Myocyte (in vitro differentiated cells): ENCODE results near the gene STAT5B. TPM values are rescaled to one million over a fixed set of nuclear protein-coding genes. Genes with fewer than 3 reads are reported as not detected.
"Not testable (repeated sequence)": the region's sequence is repeated elsewhere in the genome, so short reads cannot be mapped to it uniquely, and the experiment has no call there.

Experiments
- DNase-seq: peaks from one replicate; pipeline ENCODE4 v3.0.0-alpha.2; 2012; ENCODE audit warnings: low read depth
- total RNA-seq: library from RNA; depleted of rRNA; stranded (reverse); fragments of >200 nt; gene quantifications from 2 replicates; pipeline ENCODE4 v1.2.3, GENCODE V29; 2014

The STAT5B gene
- total RNA-seq, 1 donor from 2014 or later, result 27.2 TPM

DNA sequence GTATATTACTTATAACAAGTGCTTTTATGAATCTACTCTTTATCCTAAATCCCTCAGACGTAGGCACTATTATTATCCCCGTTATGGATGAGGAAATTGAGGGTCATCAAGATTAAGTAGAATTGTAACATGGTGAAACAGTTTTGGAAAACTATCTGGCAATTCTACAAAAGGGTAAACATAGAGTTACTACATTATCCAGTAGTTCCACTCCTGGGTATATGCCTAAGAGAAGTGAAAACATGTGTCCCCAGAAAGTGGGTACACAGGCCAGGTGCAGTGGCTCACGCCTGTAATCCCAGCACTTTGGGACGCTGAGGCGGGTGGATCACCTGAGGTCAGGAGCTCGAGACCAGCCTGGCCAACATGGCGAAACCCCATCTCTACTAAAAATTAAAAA lies 36.6 kb downstream of the STAT5B start:
- not testable (repeated sequence) for DNase-seq

- DNase-seq, result no peak
Observed at GRCh38 chr17:42236760-42237159, 39.4 kb downstream of the STAT5B start.

DNA sequence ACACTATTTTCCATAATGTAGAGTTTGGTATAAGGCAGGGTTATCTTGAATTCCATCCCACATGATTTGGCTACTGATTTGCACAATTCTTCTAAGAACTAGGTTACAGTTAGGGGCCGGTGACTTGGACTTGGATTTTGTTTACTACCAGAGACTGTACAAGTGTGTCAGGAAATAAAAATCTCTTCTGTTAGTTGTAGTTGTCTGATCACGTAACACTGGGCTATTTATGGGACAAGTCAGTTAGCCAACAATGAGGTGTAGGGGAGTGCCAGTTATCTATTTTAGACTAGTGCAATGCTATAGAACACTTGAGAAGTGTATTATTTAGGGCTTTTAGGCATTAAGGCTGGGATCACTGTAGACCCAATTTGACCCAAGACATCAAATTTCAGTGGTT lies 42.2 kb downstream of the STAT5B start:
- DNase-seq, result peak; percentile 35

- no peak for DNase-seq
Observed at GRCh38 chr17:42233156-42233555, 43.0 kb downstream of the STAT5B start.

DNA sequence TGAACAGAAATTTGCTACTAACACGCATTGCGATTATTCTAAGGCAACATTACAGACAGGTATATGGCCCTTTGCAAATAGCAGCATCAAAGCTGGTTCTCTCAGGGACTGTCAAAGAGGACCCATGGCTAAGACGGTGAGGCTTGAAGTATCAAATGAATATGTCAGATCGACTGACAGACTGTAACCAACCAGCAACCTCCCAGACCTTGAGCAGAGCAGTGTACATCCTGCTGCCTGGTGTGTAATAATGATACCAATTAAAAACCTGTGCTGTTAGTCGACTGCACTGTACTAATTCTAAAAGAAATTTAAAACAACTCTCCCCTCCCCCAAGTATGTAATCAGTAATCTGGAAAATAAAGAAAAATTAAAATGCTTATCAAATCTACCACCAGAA lies 46.0 kb downstream of the STAT5B start:
- DNase-seq, result no peak

DNA sequence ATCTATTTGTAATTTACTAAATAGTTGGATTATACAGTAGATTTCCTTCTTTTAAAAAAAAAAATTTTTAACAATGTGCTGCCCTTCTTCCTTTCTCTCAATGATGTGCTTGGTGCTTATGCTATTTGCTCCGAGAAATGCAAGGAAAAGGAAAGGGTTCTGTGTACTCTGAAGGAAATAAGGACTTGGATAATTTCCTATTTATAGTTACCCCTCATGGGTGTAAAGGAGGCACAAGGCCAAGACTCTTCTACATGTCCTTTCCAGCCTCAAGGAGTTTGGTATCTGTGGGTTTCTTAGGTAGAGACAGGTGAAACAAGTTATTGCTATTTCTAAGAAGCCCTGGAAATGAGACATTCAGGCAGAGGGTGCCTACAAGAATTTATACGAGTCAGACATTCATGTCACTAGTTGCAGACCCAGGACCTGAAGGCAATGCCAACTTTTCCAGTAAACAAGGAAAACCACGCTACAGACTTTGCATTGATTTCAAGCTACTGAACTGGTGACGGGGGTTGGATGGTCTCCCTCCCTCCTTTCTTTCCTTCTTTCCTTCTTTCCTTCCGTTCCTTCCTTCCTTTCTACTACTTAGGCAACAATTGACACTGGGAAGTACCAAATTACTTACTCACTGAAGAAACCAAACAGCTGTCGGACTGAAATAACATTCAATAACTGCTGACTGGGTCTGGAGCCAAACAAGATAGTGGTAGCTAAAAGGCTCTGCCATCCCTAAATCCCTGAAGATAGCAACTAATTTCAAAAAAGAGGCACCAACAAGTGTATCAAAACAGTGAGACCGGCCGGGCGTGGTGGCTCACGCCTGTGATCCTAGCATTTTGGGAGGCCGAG lies 48.1 kb downstream of the STAT5B start:
- DNase-seq, result peak; percentile 88

- DNase-seq, result no peak
Observed at GRCh38 chr17:42225646-42226045, 50.5 kb downstream of the STAT5B start.

GRCh38 chr17:42224651-42225050 lies 51.5 kb downstream of the STAT5B start:
- no peak for DNase-seq

DNA sequence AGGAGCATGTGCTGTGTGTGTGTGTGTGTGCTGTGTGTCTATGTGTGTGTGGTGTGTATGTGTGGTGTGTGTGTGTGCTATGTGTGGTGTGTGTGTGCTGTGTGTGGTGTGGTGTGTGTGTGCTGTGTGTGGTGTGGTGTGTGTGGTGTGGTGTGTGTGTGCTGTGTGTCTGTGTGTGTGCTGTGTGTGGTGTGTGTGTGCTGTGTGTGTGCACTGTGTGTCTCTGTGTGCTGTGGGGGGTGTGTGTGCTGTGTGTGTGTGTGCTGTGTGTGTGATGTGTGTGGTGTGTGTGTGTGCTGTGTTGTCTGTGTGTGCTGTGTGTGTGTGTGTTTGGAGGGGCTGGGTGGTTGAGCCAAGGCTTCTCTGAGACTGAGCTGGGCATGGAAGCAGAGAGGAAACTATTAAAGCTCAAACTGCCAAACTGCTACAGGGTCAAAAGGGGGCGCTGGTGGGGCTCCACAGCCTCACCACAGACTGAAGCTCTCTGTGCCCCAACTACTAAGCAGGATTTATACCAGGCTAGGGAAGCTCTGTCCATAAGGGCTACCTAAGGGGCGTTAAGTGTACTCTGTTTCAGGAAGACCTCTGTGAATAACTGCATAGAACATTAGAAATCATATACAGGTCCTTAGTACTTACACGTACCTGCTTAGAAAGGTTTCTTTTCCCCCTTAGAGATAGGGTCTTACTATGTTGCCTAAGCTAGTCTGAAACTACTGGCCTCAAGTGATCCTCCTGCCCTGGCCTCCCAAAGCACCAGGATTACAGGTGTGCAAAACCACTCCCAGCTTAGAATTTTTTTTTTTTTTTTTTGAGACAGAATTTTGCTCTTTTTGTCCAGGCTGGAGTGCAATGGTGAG lies 54.1 kb downstream of the STAT5B start:
- DNase-seq, result peak; percentile 54

- DNase-seq, result not testable (repeated sequence)
Observed at GRCh38 chr17:42219280-42219679, 56.9 kb downstream of the STAT5B start.

GRCh38 chr17:42214156-42214555 lies 62.0 kb downstream of the STAT5B start:
- no peak for DNase-seq

- DNase-seq, result no peak
Observed at GRCh38 chr17:42212382-42212781, 63.8 kb downstream of the STAT5B start.

GRCh38 chr17:42211921-42212341 lies 64.3 kb downstream of the STAT5B start:
- peak; percentile 95 for DNase-seq

DNA sequence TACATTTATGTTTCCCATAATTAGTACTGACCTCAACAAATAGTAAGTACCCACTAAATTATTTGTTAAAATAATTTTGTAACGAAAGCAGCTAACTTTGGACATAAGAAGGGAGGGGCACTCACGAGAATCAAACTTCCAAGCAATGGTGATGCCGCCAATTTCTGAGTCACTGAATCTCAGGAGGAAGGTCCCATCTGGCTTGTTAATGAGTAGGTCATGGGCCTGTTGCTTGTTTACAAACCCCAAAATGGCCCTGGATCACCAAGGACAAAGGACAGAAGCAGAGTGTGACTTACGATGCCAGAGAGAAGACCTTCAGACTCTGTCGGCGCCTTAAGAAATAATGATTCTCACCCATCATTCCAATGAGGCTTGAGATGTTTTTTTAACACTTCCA lies 66.1 kb downstream of the STAT5B start:
- no peak for DNase-seq

- DNase-seq, result not testable (repeated sequence)
Observed at GRCh38 chr17:42206153-42206612, 70.0 kb downstream of the STAT5B start.

- no peak for DNase-seq
Observed at GRCh38 chr17:42203354-42203753, 72.8 kb downstream of the STAT5B start.

DNA sequence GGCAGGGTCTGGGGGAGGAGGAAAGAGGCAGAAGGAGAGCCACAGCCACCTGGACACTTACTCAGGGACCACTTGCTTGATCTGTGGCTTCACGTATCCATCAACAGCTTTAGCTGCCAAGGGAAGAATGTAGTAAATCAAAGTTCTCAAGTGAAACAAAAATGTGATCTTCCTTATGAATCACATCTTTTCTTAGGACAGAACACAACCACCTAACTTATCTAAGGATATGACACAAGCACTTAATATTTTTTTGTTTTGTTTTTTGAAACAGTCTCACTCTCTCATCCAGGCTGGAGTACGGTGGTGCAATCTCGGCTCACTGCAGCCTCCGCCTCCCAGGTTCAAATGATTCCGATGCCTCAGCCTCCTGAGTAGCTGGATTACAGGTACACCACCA lies 73.5 kb downstream of the STAT5B start:
- no peak for DNase-seq

GRCh38 chr17:42202159-42202558 lies 74.0 kb downstream of the STAT5B start:
- DNase-seq, result no peak

DNA sequence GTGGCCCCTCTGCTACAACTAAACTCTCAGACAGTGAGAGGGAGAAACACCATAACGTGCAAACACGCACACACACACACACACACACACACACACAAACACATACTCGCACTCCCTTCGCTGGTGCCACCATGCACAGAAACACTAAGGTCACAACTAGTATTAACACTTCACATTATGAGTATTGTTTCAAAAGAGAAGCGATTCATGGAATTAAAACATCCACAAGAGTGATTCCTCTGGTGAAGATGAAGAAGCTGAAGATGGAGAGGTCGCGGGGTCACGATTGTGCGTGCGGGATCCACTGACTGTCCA lies 74.8 kb downstream of the STAT5B start:
- no peak for DNase-seq

DNA sequence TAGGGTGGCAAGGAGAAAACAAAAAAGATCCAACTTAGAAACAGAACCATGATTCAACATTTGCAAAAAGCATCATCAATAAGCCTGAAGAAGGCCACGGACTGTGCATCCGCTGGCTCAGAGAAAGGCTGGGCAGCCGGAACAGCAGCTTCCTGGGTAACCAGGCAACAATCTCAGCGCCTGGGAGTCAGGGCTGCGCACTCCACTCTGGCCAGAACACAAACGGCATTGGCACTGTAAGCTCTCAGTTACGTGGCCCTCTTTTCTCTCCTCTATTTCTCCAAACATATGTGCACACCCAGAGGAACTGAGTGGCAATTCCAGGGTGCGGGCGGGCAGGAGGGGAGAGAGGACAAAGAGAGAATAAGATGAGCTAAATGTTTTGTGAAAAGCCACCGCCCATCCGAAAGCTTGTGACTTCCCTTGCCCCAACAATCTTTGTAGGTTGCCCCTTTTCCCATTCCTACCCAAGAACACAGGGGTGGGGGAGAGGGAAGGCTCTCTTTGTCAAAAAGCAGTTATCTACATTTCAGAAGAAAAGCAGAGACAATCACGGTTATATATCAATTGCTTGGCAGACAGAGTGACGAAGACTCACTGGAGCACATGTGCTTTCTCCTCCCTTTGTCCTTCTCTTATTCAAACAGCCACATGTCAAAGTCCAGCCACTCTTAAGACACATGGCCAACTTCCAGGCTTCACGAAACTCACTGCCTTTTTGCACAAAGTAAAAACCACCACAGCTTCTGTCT lies 75.3 kb downstream of the STAT5B start:
- no peak for DNase-seq

DNA sequence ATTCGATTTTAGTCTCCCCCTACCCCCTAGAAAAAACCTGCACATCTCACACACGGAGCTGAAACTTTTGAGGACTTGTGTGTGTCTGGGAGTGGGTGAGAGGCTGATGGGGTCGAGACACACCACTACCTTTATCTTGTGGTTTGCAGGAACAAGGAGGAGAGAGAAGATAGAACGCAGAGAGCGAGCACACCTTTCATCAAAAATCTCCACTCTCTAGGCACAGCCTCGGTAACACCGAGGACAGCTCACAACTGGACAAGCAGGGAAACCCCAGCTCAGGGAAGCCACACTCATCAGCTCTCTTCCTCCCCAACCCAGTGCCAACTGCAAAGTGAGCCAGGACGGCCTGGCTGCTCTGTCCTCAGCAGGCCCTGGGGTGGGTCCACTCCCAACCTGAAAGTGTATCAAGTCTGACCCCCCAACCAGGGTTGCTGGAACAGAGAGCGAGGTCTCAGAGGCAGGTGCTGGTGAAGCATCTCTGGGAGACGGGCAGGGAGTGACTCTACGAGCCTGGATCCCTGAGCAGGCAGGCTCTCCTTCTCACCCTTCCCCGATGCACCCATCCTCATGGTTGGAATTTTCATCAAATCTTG lies 76.7 kb downstream of the STAT5B start:
- DNase-seq, result no peak
